Activated B cell treated with CpG ODN at 0.5 μM for 24 hours (primary cell): ENCODE measurements around the gene SCFD1. TPM values are rescaled to one million over a fixed set of nuclear protein-coding genes. Genes with fewer than 3 reads are reported as not detected.
A peak's percentile ranks its signal among the peaks of the same experiment; 100 is the strongest.
"Not testable (repeated sequence)": the region's sequence is repeated elsewhere in the genome, so short reads cannot be mapped to it uniquely, and the experiment has no call there.

Experiments used
- ATAC-seq: fragments of 200-7000 bp; cut with Tn5 transposase; one replicate; pipeline ENCODE4 v1.10.0; 2021; ENCODE audit warnings: low read depth, mild to moderate bottlenecking, moderate library complexity
- CTCF ChIA-PET: fragments of 350-600 bp; sonication (Branson Sonifier 250); formaldehyde crosslinking; loops from one replicate; lab custom pipeline; 2021; ENCODE audit warnings: antibody characterized with exemption; lab: Charles Lee
- POLR2A ChIA-PET: fragments of 350-600 bp; sonication (Branson Sonifier 250); formaldehyde crosslinking; loops from one replicate; lab custom pipeline; 2021; ENCODE audit warnings: antibody characterized with exemption; lab: Charles Lee
- DNase-seq: peaks from one replicate; pipeline ENCODE4 v3.0.0; 2022
- H3K27ac Mint-ChIP-seq: one replicate; pipeline ENCODE4 v1.8.0; 2020; ENCODE audit warnings: mixed read lengths
- H3K27me3 Mint-ChIP-seq: one replicate; pipeline ENCODE4 v1.8.0; 2021; ENCODE audit warnings: mixed read lengths
- H3K36me3 Mint-ChIP-seq: one replicate; pipeline ENCODE4 v1.8.0; 2021; ENCODE audit warnings: low read depth, mixed read lengths
- H3K4me1 Mint-ChIP-seq: one replicate; pipeline ENCODE4 v1.8.0; 2021; ENCODE audit warnings: mixed read lengths
- H3K4me3 Mint-ChIP-seq: one replicate; pipeline ENCODE4 v1.8.0; 2020; ENCODE audit warnings: mild to moderate bottlenecking, mixed read lengths
- H3K9me3 Mint-ChIP-seq: one replicate; pipeline ENCODE4 v1.8.0; 2020; ENCODE audit warnings: mixed read lengths
- CTCF ChIP-seq: fragments of 200-600 bp; IDR thresholded peaks from one replicate; pipeline ENCODE4 v1.8.0; 2022; ENCODE audit warnings: antibody characterized with exemption, mild to moderate bottlenecking
- intact Hi-C: fragments of 100-400 bp; cut with micrococcal nuclease; formaldehyde crosslinking; loops from one replicate; pipeline ENCODE4 v1.15.1; 2024
- total RNA-seq: library from RNA; stranded (reverse); gene quantifications from 2 replicates; pipeline ENCODE4 v1.2.3, GENCODE V29; 2022

SCFD1 gene, protein sequence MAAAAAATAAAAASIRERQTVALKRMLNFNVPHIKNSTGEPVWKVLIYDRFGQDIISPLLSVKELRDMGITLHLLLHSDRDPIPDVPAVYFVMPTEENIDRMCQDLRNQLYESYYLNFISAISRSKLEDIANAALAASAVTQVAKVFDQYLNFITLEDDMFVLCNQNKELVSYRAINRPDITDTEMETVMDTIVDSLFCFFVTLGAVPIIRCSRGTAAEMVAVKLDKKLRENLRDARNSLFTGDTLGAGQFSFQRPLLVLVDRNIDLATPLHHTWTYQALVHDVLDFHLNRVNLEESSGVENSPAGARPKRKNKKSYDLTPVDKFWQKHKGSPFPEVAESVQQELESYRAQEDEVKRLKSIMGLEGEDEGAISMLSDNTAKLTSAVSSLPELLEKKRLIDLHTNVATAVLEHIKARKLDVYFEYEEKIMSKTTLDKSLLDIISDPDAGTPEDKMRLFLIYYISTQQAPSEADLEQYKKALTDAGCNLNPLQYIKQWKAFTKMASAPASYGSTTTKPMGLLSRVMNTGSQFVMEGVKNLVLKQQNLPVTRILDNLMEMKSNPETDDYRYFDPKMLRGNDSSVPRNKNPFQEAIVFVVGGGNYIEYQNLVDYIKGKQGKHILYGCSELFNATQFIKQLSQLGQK
- 70.1 and 83.6 TPM in 2 replicates for total RNA-seq

- DNase-seq (peak; percentile 92), ATAC-seq (peak; percentile 97)
- Mint-ChIP-seq H3K36me3 (peaks cover 23% of the 10 kb centered on the region), H3K4me1 (peaks cover 47% of the 10 kb centered on the region), H3K27ac (peak within 1 kb of the TSS; percentile 93), H3K9me3 (no peaks in the 10 kb centered on the region), H3K27me3 (no peaks in the 10 kb centered on the region), H3K4me3 (peak within 1 kb of the TSS; percentile 93)
- CTCF ChIA-PET, result interaction anchor here (0.5 kb wide), 1 partner anchor 31 kb away, joined by 6 read pairs; no protein-coding TSS in a partner anchor
- intact Hi-C loops, result loop anchor here (1.0 to 5.0 kb wide), 7 partner anchors 63 to 1454 kb away; partner anchors contain the start of genes AP4S1, G2E3, HEATR5A and HECTD1
- POLR2A ChIA-PET, result interaction anchor here (0.6 to 2.9 kb wide), 9 partner anchors 36 to 1455 kb away, joined by 3 to 17 read pairs (median 5); partner anchors contain the start of genes ARHGAP5, DTD2, G2E3 and HEATR5A
- no peak for TF ChIP-seq CTCF
Measured at GRCh38 chr14:30621940-30622830, at the start of gene SCFD1. SCFD1 (plus strand) TSS chr14:30622319; CDS start chr14:30622339, 20 bp downstream.

GRCh38 chr14:30572771-30573170 lies 49.3 kb upstream of the SCFD1 start:
- Mint-ChIP-seq H3K27ac (no peak overlapping the region), H3K36me3 (peaks cover 7% of the 10 kb centered on the region), H3K27me3 (no peaks in the 10 kb centered on the region), H3K4me3 (no peak overlapping the region), H3K9me3 (no peaks in the 10 kb centered on the region), H3K4me1 (peaks cover 80% of the 10 kb centered on the region)
- CTCF ChIA-PET, result no interaction called here
- TF ChIP-seq CTCF, result no peak
- no peak for DNase-seq
- intact Hi-C loops, result no loop called here
- no peak for ATAC-seq
- POLR2A ChIA-PET, result no interaction called here

DNA sequence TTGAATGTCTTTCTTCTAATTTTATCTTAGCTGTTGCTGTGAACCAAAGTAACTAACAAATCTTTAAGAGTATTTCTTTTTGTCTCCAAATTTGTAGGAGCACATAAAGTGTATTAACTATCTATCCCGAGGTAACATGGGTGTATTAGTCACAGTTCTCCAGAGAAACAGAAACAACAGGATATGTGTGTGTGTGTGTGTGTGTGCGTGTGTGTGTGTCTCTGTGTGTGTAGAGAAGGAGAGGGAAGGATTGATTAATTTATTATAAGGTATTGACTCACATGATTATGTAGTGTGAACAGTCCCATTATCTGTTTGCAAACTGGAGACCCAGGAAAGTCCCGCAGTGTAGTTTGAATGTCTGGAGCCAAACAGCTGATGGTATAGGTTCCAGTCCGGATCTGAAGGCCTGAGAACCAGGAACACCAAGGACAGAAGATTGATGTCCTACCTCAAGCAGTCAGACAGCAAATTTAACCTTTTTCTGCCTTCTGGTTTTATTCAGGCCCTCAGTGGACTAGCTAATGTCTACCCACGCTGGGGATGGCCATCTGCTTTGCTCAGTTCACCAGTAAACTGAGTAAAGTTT lies 48.8 kb upstream of the SCFD1 start:
- intact Hi-C loops, result no loop called here

DNA sequence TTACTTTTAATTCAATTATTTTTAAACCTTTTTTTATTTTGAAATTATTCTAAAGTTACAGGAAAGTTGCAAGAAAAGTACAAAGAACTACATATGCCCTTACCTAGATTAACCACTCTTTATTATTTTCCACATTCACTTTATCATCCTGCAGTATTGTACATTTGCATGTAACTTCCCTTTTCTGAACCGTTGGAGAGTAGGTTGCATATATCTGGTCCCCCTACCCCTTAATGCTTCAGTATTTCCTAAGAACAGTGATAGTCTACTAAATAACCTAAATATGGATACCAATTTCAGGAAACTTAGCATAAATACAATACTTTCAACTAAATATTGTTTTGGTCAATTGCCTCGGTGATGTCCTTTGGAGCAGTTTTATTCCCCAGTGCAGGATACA lies 48.2 kb upstream of the SCFD1 start:
- TF ChIP-seq CTCF, result no peak
- no peaks in the 10 kb centered on the region for H3K9me3 Mint-ChIP-seq
- intact Hi-C loops, result no loop called here
- no peak overlapping the region for H3K27ac Mint-ChIP-seq
- peaks cover 79% of the 10 kb centered on the region for H3K4me1 Mint-ChIP-seq
- H3K27me3 Mint-ChIP-seq, result no peaks in the 10 kb centered on the region
- no peak for DNase-seq
- no peak overlapping the region for H3K4me3 Mint-ChIP-seq
- ChIA-PET CTCF (no interaction called here), POLR2A (no interaction called here)
- no peak for ATAC-seq
- H3K36me3 Mint-ChIP-seq, result peaks cover 9% of the 10 kb centered on the region

More for the DNA sequence above, 48.8 kb upstream of the SCFD1 start:
- DNase-seq, result no peak
- Mint-ChIP-seq H3K9me3 (no peaks in the 10 kb centered on the region), H3K27ac (no peak overlapping the region), H3K27me3 (no peaks in the 10 kb centered on the region), H3K36me3 (peaks cover 7% of the 10 kb centered on the region), H3K4me1 (peaks cover 77% of the 10 kb centered on the region), H3K4me3 (no peak overlapping the region)
- ChIA-PET POLR2A (no interaction called here), CTCF (no interaction called here)
- no peak for TF ChIP-seq CTCF
- ATAC-seq, result no peak

- H3K27ac Mint-ChIP-seq, POLR2A ChIA-PET, H3K36me3 Mint-ChIP-seq, DNase-seq, H3K9me3 Mint-ChIP-seq, H3K27me3 Mint-ChIP-seq, ATAC-seq, H3K4me3 Mint-ChIP-seq, intact Hi-C loops, CTCF ChIA-PET: not testable (repeated sequence)
- H3K4me1 Mint-ChIP-seq, result peaks cover 72% of the 10 kb centered on the region
Measured at GRCh38 chr14:30574777-30575176, 47.3 kb upstream of the SCFD1 start.

DNA sequence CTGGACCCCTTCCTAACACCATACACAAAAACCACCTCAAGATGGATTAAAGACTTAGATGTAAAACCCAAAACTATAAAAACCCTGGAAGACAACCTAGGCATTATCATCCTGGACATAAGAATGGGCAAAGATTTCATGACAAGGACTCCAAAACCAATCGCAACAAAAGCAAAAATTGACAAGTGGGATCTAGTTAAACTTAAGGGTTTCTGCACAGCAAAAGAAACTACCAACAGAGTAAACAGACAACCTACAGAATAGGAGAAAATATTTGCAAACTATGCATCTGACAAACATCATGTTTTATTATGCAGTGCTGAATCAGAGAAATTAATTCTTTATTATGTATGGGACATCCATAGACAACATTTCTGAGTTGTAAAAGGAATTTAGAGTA lies 45.8 kb upstream of the SCFD1 start:
- POLR2A ChIA-PET, ATAC-seq, CTCF ChIA-PET, H3K27ac Mint-ChIP-seq, H3K4me3 Mint-ChIP-seq, H3K9me3 Mint-ChIP-seq, DNase-seq, intact Hi-C loops, H3K36me3 Mint-ChIP-seq, H3K27me3 Mint-ChIP-seq: not testable (repeated sequence)
- H3K4me1 Mint-ChIP-seq, result peaks cover 59% of the 10 kb centered on the region
